ENCODE results near the gene PRSS1.
"Not testable (repeated sequence)": the region's sequence is repeated elsewhere in the genome, so short reads cannot be mapped to it uniquely, and the experiment has no call there.

PRSS1 gene

DNA sequence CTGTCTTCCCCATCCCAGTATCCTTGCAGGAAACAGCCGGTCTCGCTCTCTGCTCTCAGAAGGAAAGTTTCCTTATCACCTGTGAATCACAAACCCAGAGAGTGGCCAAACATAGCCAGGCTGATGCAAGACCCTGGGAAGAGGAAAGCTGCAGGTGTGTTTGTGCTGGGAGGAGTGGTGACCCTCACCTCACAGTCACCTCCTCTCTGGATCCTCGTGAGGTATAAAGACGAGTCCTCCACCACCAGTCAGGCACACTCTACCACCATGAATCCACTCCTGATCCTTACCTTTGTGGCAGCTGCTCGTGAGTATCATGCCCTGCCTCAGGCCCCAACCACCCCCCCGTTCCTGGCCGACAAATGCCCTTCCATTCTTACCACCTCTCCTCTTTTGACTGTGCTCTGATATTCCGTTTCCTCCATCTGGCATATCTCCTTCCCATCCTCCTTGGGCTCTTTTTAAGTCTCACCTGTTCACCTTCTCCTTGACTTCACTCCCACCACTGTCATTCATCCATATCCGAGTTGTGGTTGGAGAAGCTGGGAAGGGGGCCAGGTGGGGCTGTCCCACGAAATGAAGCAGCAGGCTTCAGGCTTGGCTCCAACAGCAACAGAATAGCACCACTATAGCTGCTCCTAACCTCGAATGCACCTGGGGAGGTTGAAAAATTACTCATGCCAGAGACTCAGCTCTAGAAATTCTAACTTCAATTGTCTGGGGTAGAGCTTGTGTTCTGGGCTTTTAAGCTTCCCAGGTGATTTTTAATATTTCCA, at the start of gene PRSS1:
Gene PRSS1, plus strand, starts transcription at position 255 of the 776 bp plus-strand sequence. Its CDS starts 13 bp downstream, at position 268.
- DNase-seq (ENCODE audit: low read depth, low spot score), result no peak

DNA sequence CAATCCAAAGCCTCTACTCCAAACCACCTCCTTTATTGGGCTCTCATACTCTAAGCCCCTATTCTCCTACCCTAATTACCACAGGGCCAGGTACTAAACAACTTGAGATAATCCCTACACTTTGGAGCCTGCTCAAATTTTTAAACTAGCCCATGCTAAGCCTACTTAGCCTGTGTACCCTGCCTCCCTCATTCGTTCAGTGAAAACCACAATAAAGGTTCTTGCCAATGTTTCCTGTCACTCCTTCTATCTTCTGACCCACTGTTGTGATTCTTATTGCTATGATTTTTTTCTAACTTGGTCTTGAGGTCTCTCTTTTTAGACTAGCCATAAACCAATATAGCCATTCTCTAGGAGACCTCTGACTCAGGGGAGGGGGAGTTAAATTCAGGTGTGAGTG, 48.3 kb upstream of the PRSS1 start:
- DNase-seq (ENCODE audit: low read depth, low spot score), result not testable (repeated sequence)

DNA sequence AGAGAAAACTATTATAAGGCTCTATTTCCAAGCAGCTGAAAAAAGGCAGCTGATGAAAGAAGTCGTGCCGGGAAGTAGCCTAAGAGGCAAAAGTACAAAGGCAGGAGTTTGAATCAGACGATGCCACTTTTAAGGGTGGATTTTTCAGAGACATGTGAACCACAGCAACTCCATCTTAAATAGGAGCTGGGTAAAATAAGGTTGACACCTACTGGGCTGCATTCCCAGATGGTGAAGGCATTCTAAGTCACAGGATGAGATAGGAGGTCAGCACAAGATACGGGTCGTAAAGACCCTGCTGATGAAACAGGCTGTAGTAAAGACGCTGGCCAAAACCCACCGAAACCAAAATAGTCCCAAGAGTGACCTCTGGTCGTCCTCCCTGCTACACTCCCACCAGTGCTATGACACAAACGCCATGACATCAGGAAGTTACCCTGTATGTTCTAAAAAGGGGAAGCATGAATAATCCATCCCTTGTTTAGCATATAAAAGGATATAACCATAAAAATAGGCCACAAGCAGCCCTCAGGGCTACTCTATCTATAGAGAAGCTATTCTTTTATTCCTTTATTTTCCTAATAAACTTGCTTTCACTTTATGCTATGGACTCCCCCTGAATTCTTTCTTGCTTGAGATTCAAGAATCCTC, 45.5 kb upstream of the PRSS1 start:
- no peak for DNase-seq (ENCODE audit: low read depth, low spot score)

DNA sequence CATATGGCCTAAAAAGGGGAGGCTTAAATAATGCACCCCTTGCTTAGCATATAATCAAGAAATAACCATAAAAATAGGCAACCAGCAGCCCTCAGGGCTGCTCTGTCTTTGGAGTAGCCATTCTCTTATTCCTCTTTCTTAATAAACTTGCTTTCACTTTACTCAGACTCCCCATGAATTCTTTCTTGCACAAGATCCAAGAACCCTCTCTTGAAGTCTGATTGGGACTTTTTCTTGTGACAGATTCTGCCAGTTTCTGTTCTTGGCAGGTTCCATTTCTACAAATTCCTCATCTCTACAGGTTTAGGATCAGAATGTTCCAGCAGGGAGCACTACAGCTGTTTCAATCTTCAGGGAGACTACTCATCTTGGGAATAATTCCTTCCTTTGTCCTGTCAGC, 40.5 kb upstream of the PRSS1 start:
- DNase-seq (ENCODE audit: low read depth, low spot score), result not testable (repeated sequence)

DNA sequence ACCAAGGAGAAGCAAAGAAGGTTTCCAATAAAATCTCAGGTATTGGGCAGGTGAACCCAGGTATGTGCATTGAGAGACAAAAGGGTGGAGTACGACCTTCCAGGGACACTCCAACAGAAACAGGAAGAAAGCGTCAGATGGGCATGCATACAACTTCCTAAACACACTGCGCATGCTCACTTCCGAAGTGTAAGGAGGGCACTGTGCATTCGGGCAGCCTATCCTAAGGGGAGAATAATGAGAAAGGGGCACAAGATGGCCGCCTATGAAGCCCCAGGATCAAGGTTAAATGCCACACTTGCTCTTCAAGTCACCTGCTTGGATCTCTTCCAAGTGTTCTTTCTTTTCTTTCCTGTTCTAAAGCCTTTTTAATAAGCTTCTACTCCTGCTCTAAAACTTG, 39.4 kb upstream of the PRSS1 start:
- no peak for DNase-seq (ENCODE audit: low read depth, low spot score)

DNA sequence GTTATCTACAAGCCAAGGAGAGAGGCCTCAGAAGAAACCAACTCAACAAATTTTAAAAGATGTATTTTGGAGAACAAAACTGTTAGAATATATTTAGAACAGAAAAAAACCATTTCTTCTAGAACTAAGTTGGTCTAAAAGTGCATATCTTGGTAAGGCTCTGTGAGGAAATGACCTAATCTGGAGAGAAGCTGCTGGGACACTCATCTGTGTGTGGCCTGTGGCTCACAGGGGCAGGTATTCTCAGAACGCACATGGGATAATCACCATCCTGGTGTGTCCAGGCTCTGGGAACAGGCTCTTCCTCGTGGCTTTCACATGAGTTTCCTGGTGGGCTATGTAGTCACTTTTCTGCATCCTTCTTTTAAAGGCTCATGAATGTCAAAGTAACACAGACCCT, 38.1 kb upstream of the PRSS1 start:
- no peak for DNase-seq (ENCODE audit: low read depth, low spot score)

DNA sequence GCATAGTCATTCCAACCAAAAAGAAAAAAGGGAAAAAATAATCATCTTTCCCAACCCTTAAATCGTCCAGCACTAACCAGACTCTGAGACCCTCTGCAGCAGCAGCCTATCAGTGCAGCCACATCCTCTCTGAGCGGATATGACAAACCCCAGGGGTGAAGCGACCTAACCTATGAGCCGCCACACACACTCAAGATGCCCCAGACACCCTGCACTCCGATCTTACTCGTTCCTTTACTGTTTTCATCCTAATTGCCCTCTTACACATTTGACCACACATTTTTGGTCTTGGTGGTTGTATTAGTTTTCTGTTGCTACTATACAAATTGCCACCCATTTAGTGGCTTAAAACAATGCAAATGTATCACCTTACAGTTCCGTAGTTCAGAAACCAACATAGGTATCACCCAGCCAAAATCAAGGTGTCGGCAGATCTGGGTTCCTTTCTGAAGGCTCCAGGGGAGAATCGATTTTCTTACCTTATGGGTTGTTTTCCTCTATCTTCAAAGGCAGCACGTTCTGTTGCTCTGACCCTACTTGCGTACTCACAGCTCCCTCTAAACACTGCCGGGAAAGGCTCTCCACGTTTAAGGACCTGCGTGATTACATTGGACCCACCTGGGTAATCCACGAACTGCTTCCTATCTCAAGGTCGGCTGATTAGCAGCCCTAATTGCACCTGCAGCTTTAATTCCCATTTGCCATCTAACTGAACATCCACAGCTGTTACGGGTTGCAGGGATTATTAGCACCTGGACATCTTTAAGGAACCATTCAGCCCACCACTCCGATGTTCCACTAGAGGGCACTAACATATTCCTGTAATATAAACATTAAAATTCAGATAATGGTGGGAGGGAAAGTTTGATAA, 37.3 kb upstream of the PRSS1 start:
- DNase-seq (ENCODE audit: low read depth, low spot score), result no peak

DNA sequence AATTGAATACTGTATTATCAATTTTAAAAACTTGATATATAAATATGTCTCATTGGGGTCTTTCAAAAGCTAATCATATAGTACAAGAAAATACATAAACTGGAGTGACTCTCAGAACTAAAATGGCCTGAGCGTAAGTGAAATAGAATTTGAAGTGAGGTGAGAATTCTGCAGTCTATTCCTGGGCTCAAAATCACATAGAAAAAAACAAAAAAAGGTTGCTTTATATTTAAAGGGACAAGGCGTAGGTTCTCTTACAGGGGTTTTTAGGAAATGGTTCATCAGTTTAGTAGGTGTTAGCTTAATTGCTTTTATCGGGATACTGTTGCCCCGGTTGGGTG, 36.7 kb upstream of the PRSS1 start:
- DNase-seq (ENCODE audit: low read depth, low spot score), result no peak

DNA sequence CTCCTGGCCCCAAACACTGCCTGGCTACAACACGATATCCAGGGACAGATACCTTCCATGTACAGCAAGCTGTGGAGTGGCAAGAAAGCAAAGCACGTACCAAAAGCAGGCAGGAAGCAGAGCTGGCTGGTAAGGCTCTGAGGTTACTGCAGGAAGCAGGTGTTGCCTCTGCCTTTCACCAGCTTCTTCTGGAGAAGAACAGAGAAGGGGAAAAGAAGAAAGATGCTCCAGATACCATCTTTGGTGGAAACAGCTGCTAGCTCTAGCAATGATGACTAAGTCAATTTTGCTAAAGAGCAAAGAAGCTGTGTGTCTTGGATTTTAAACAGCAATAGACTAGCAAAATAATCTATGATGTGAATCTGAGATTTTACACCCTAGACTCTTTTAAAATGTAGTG, 34.9 kb upstream of the PRSS1 start:
- no peak for DNase-seq (ENCODE audit: low read depth, low spot score)

DNA sequence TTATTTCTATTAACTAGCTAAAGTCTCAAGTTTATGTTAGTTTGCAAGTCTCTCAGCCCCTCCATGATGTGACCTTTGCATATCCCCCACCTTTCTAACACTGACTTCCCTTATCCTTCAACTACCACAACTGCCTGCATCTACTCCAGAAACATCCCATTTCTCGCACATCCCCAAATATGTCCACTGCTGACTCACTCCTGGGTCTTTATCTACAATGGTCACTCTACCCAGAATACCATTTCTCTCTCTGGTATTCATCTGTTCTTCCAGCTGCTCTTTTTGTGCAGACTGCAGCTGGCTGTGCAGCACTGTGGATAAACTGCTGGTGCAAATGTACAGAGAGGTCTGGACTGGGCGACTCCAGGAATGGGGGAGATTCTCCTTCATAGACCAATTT, 32.7 kb upstream of the PRSS1 start:
- no peak for DNase-seq (ENCODE audit: low read depth, low spot score)

DNA sequence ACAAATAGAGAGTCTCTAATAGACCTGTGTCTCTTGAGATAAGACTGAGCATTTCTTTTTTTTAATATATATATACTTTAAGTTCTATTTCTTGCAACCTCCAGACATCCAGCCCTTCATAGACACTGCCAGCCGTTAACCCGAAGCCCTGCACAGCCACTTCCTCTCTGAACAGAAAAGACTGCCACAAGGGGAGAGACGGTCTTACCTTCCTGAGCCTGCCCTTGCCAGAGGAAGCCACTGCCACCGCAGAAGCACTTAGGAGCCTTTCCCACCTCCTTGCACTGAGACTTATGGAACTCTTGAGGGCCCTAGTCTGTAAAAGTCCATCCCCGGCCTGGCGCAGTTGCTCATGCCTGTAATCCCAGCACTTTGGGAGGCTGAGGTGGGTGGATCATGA, 31.8 kb upstream of the PRSS1 start:
- no peak for DNase-seq (ENCODE audit: low read depth, low spot score)

DNA sequence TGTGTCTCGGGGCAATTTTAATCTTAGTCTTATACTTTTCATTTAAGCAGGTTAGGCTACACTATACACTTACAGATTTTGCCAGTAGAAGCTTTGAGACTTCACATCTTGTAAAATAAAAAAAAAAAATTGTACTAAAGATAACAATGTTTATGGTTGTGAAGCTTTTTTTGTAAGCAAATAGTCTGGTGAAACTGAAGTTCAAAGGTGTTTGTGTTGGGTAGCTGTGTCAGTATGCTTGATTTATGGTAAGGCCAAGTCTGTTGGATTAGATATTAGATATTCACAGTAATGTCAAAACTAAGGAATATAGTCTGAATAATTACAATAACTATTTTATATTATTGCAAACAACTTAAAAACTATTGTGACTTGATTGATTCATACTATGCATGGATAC, 31.0 kb upstream of the PRSS1 start:
- no peak for DNase-seq (ENCODE audit: low read depth, low spot score)

DNA sequence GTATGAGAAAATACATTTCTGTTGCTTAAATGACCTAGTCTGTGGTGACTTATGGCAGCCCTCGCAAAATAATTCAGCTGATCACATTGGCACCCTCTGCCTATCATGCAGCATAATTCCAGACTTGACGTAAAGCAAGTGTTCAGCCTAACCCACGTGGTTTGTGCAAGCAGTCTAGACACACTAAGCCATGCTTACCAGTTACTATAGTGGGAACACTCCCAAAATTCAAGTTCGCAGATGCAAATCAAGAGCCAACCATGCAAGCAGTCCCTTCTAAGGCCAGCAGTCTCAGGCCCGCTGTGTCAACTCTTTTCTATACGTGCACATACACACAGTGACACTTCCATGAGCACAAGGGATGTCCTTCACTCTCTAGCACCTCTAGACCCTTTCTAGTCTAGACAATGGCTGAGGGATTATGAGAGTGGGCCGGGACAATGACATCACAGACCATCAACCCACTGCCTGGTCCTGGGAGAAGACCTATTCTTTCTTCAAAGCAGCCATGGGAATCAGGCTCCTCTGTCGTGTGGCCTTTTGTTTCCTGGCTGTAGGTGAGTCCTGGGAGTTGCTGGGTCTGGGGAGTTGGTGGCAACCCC, 29.0 kb upstream of the PRSS1 start:
- DNase-seq (ENCODE audit: low read depth, low spot score), result no peak

DNA sequence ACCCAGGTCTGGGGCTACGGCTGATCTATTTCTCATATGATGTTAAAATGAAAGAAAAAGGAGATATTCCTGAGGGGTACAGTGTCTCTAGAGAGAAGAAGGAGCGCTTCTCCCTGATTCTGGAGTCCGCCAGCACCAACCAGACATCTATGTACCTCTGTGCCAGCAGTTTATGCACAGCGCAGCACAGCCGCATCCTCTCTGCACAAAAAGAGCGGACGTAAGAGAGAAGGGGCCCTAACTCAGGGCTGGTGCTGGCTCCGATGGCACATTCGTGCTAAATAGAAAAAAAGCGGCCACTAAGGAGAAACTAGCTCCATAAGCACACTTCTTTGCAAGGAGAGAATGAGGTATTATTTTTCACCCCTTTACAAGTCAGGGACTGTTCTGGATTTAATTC, 28.3 kb upstream of the PRSS1 start:
- DNase-seq (ENCODE audit: low read depth, low spot score), result no peak

DNA sequence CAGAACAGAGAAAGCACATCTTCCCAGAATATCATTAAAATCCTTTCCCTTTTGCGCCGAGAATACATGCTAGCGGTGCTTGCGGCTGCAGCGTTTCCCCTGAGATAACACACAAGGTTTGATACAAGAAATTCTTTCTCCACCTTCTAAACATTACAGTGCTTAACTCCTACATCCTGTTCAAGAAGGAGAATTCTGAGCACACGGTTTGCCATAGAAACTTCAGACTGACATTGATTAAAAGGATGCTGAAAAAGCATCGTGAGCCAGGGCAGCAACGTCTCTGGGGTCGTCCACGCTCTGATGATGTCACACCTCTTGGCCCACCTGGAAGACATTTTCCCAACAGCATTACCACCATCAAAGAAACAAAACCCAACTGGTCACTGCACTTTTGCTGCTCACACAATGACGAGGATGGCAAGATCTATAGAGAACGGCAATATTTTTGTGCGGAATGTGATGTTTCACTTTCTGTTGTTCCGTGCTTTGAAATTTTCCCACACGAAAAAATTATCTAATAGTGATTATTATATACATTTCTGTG, 27.0 kb upstream of the PRSS1 start:
- no peak for DNase-seq (ENCODE audit: low read depth, low spot score)

DNA sequence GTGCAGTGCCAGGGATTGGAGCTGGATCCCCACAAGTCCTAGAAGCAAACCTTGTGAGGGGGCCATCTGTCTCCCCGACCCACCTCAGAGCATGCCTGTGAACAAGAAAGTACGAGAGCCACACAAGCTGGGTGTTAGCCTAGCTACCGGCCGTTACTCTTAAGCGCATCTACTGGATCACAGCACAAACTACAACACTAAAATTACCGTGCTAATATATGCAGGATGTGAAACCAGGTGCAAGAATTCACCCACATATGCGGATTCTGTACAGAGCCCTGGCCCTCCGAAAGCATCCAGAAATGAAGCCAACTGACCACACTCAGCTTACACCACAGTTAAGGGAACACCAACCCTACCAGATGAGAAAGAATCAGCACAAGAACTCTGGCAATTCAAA, 16.0 kb upstream of the PRSS1 start:
- no peak for DNase-seq (ENCODE audit: low read depth, low spot score)

DNA sequence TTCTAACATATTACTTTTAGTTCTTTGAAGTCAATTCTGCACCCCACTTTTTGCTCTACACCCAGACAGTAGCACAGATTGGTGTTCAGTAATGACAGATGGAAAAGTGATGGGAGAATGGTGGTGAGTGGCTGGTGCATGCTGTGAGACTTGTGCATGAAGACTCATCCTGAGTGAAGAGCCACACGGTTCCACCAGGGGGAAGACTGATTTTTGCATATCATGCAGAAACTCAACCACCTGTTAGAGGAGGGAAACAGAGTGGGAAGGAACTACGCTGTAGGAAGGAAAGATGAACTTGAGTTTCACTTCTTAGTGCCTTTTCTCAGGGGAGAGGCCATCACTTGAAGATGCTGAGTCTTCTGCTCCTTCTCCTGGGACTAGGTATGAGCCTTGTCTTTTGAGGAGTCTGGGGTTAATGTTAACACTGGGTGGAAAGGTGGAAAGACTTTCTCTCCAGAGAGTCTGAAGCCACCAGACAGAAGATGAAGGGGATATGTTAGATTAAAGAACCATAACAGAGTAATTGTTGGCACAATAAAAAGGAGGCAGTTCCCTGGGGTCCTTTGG, 9.3 kb upstream of the PRSS1 start:
- DNase-seq (ENCODE audit: low read depth, low spot score), result no peak

DNA sequence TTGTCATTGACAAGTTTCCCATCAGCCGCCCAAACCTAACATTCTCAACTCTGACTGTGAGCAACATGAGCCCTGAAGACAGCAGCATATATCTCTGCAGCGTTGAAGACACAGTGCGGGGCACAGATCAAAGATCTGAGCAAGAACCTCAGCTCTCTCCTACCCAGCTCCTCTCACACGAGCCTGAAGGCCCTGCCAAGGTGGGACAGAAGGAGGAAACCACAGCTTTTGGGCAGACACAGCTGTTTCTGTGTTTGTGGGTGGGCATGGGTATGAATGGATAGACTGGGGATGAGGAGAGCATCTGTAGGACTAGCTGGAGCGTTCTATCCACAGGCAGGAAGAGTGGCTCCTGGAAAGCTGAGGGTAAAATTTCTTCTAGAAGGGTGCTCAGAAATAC, 8.5 kb upstream of the PRSS1 start:
- no peak for DNase-seq (ENCODE audit: low read depth, low spot score)

DNA sequence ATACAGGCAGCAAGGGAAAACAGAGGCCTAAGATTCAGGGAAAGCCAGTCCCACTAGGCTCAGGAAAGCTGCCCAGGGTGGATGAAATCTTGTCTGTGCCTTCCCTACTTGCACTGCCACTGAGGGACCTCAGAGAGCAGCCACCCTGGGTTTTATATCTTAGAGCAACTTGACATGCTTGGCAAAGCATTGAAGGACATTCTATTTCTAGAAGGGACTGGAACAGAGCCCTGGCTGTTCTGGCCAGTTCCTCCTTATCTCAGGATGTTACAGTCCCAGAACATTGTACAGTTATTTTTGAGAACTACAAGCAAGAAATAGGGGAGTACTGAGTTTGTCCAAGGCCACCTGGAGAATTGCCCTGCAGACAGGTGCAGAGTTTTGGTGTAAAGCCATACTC, 7.3 kb upstream of the PRSS1 start:
- DNase-seq (ENCODE audit: low read depth, low spot score), result not testable (repeated sequence)

DNA sequence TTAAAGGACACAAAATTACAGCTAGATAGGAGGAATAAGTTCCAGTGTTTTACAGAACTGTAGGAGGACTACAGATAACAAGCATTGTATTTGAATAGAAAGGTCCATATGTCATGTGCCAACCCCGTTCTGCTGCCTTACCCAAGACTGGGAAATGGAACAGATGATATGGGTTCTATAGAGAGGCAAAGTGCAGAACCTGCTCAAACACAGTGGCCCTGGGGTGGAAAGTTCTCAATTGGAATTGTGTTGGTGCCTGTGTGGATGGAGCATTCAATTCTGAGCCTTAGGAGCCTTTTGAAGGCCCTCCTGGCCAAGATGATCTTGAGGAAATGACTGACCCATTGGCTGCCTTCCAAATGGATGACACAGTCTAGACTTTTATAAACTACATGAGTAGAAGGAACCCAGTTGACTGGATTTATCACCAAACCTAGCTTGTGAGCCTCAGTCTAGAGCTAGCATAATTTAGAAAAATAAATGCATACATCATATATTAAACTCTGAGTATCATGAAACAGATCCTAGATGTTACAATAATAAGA, 4.1 kb upstream of the PRSS1 start:
- no peak for DNase-seq (ENCODE audit: low read depth, low spot score)

DNA sequence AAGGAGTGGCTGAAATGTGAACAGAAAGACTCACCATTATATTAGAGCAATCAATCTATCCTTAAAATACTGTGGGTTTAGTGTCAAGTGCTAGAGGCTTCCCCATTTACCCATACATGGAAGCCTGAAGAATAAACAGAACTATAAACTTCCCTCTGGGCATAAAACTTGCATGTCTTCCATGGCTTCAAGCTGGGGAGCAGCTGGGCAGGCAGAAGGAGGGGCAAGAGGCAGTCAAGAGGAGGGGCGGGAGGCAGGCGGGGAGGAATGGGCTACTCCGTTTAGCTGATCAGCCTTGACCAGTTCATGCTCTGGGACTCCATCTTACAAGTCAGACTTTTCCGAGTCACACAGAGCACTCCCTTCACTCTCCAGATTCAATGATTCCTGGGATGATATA, 3.5 kb upstream of the PRSS1 start:
- no peak for DNase-seq (ENCODE audit: low read depth, low spot score)

All from brain pericyte (primary cell).